ENCODE measurements around the gene ATP8B3.

The ATP8B3 gene, protein sequence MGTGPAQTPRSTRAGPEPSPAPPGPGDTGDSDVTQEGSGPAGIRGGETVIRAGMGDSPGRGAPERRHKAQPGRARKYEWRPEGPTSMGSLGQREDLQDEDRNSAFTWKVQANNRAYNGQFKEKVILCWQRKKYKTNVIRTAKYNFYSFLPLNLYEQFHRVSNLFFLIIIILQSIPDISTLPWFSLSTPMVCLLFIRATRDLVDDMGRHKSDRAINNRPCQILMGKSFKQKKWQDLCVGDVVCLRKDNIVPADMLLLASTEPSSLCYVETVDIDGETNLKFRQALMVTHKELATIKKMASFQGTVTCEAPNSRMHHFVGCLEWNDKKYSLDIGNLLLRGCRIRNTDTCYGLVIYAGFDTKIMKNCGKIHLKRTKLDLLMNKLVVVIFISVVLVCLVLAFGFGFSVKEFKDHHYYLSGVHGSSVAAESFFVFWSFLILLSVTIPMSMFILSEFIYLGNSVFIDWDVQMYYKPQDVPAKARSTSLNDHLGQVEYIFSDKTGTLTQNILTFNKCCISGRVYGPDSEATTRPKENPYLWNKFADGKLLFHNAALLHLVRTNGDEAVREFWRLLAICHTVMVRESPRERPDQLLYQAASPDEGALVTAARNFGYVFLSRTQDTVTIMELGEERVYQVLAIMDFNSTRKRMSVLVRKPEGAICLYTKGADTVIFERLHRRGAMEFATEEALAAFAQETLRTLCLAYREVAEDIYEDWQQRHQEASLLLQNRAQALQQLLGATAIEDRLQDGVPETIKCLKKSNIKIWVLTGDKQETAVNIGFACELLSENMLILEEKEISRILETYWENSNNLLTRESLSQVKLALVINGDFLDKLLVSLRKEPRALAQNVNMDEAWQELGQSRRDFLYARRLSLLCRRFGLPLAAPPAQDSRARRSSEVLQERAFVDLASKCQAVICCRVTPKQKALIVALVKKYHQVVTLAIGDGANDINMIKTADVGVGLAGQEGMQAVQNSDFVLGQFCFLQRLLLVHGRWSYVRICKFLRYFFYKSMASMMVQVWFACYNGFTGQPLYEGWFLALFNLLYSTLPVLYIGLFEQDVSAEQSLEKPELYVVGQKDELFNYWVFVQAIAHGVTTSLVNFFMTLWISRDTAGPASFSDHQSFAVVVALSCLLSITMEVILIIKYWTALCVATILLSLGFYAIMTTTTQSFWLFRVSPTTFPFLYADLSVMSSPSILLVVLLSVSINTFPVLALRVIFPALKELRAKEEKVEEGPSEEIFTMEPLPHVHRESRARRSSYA (N-terminal part only)

GRCh38 chr19:1811942-1812425, at the start of gene ATP8B3:
Gene ATP8B3 (minus strand): TSS chr19:1812276. CDS start chr19:1811736, 540 bp downstream.
- DNase-seq: peak in 6 of 51 donors; percentile 38 to 67 (median 60)

- DNase-seq: no peak
These were observed 49.5 kb upstream of the ATP8B3 start for GRCh38 chr19:1861599-1862031.

DNA sequence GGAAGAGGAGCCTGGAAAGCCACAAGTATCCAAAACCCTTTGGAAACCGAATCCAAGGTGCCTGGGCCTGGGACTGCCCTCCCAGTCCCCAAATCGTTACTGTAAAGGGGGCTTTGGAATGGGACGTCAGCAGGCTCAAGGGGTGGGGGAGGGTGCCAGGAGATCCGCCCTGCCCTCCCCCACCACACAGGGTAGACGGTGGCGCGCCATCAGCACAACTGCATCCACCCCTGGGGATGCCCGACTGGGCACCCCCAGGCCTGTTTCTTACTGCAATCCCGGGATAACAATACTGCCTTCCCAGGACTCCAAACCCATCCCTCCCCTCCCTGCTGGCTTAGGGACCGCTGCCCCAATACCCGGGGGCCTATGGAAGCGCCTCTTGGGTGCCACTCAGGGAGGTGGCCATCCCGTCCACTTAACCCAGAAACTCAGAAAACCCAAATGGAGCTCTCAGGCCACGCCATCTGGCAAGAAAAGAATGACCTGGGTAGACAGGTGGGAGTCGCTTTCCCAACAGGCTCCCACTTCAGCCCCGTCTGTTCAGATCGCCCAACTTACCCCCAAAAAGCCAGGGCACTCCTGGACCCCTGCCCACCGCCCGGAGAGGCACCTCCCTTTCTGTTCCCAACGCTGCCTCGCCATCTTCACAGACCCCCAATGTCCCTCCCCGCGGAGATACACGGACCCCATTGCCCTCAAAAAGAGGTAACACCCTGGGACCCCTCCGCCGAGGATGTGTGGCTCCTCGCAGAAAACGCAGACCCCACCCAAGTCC, 48.9 kb upstream of the ATP8B3 start:
- DNase-seq: no peak

DNA sequence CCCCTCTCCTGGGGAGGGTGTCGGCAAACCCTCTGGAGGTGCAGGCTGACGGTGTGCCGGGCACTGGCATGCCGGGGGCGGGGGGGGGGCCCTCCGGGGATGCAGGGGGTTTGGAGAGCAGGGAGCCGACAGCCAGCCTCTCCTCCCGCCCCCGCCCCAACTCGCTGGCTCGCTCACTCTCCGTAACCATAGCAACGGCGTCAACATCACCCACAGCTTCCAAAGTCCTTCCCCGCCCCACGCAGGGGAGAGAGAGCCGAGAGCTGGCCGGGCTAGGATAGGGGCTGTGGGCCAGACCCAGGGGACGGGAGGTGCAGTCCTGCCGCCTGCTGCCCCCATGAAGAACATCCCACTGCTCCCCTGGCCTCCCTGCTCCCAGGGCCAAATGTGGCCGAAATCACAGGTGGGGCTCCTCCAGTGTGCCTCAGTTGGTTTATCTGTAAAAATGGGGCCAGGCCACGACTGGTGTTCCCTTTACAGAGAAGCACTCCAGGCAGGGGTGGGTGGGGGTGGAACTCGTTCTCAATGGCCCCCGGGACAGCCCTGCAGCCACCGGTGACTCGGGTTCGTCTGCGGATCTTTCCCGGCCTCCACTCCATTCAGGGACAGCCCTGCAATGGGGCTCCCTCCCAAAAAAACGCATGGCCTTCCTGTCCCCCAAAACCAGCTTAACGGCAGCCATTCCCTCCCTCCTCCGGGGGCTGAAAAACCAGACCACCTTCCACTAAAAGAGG, 48.1 kb upstream of the ATP8B3 start:
- peak in 32 of 51 donors; percentile 8 to 78 (median 48) for DNase-seq

DNA sequence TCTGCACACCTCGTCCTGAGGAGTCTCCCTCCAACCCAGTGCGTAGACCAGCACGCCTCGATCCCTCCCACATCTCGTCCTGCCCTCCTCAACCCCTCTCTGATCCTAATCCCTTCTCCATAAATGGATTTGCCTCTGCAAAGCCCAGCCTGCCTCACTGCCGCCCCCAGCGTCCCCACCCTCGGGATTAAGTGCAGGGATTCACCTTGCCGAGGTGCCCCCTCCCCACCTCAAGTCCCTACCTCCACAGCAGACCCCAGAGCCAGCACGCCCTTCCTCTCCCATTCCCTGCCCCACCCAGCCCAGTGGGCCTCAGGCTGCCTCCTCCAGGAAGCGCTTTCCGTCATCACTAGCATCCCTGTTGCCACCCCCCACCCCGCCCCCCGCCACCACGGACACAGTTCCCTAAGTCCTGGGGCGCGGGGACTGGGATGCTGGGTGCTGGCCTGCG, 47.3 kb upstream of the ATP8B3 start:
- no peak for DNase-seq

GRCh38 chr19:1858412-1859081, 46.5 kb upstream of the ATP8B3 start:
- DNase-seq: no peak

- peak in 1 of 51 donors; percentile 14 for DNase-seq
These were observed 45.7 kb upstream of the ATP8B3 start for GRCh38 chr19:1857648-1858326.

DNA sequence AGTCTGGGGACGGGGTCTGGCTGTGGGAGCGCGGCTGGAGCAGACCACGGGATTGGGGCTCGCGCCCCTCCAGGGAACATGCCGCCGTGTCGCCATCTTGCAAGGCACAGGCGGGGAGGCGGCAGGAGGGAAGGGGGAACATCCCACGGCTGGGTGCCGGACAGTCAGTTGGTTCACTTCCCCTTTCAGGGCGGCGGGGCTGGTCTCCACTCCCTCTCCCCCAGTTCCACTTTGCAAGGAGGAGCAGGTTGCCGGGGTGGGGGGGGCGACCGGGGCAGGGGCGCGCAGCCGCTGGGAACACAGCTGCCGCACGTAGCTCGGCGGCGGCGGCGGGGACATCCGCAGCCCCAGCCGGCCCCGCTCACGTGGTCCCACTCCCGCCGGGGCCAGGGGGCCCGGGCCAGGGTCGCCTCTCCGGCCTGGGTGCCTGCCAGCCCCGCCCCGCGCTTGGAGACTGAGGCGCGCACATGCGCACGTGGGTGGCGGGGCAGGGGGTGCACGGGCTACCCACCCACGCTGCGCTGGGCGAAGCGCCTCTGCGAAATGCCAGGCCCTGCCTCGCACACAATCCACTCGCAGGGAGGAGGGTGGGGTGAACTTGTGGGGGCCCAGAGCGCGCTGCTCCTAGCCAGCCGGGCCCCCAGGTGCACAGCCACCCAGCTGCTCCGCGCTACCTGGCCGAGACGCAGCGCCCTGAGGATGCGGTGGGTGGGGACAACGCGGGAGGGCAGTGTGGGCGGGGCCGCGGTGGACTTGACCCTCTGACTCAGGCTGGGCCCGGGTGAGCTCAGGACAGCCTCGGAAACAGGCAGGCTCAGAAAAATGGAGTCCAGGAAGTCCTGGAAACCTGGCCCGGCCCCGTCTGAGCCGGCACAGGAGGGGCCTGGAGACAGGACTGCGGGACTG, 44.9 kb upstream of the ATP8B3 start:
- DNase-seq: peak in 28 of 51 donors; percentile 13 to 69 (median 42)

DNA sequence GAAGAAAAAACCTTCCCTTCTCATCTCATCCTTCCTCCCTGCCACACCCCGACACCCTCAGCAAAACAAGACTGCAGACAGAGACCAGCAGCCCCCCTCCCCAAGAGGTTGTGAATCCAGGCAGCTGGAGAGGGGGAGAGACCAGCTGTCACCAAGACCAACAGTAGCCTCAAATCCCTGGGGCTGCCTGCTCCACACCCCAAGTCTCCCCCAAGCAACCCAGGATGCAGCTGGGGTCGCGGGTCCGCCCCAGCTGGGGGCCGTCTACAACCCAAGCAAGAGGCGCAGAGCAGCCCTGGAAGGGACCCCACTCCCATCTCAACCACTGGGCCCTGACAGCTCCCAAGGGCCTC, 44.2 kb upstream of the ATP8B3 start:
- DNase-seq: no peak

DNA sequence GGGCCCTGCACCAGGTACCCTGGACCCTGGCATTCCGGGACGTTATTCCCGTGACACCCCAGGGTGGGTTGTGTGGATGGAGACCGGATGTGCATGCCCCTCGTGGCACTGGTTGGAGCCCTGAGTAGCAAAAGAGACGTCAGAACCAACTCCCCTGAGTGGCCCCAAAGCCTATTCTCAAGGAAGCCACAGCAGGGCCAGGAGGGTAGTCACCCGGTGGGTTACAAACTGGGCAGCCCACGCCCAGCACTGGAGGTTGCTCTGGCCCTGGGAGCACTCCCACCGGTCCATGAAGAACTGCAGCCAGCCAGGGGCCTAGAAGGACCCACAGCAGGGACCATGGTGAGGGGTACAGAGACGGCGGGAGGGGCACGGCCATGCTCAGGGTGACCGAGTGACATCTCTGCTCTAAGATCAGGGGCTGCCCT, 43.8 kb upstream of the ATP8B3 start:
- DNase-seq: no peak

DNA sequence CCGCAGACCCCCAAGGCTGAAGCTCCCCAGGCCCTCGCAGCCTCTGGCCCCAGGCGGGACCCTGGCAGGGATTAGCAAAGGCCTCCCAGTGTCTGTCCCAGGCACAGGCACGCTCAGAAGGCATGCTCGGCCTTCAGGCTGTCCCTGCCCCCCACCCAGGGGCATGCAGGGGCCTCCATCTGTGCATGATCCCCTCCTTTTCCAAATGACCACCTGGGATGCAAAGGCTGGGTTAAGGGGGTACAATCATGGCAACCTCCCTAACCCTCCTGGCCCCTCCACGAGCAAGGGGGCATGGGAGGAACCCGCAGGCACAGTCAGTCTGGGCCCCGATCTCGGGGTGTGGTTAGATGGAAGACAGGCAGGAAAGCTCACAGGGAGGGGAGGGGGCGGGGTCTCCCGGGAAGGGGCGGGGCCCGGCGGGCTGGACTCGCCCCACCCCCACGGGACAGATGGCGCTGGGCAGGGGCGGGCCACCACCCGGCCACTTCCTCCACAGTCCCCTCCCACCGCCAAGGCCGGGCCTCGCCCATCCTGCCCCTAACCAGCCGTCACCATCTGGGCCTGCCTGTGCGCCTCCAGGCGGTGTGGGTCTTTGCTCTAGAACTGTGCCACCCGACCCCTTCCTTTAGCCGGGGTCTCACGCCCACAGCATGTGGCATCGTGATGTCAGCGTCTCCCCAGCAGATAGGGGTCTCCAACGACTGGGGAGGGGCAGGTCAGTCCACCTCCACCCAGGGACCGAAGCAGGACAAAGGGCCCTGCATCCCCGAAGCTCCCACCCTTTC, 43.2 kb upstream of the ATP8B3 start:
- DNase-seq: peak in 42 of 51 donors; percentile 10 to 81 (median 52)

DNA sequence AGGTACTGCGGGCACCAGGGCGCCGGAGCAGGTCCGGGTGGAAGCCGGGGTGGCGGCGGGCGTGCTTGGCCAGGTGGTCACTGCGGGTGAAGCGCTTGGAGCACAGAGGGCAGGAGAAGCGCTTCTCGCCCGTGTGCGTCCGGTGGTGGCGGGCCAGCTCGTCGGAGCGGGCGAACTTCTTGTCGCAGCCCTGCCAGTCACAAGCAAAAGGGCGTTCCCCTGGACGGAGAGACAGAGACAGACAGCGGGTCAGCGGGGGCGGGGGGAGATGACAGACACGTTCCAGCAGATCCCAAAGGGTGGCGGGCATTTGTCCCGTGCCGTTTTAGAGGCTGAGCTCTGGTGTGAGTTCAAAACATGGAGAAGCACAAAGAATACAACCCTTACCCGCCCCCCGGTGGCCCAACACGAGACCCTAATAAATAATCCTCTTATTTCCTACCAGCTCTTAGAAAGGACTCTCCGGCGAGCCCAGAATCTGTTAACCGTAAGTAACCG, 42.5 kb upstream of the ATP8B3 start:
- peak in 1 of 51 donors; percentile 19 for DNase-seq

DNA sequence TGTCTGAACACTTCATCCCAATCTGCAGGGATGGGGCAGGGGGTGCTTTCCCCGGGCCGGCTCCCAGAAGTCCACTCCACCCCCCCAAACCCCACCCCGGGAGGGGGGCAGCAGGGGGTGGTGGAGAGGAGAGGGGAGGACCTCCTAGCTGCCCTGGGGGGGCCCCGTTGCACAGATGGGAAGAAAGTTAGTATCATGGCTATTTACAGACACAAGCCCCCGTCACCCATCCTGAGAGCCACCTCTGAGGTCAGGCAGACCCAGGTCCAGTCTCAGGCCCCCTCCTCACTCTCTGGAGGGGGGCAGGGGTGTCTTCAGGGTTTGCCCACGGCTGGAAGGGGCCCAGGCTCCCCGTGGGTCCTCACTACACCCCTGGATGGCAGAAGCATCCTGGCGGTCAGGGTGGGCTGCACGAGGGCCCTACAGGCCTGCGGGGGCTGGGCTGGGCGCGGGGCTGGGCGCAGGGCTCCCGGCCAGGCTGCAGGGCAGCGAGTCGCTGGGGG, 42.0 kb upstream of the ATP8B3 start:
- no peak for DNase-seq

DNA sequence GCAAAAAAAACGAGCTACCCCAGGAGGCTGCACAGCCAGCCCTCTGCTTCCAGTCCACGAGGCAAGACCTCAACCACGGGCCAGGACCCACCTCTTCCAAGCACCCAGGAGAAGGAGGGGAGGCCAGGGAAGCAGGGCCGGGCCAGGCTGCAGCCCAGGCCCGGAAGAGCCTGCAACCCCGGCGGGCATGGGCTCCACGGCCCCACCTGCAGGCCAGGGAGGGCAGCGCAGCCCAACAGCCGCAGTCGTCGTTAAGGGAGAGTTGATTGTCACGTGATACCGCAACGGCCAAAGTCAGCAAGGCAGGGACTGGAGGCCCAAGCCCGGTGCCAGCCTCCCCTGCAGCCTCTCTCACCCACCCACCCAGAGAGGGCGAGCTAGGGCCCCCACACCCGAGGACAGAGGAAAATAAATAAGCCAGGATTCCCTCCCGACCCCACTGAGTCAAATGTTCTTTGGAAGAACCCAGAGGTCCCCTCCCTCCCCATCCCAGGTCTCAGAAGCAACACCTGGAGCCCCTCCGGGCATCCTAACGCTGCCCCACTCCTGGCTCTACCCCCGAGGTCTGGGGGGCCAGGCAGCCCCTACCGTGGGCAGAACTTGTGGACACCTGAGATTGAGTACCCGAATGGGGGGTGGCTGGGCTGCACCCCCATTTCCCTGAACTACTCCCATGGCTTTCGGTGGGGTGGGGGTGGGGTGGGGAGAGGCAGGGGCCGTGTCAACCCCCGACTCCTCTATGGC, 41.4 kb upstream of the ATP8B3 start:
- peak in 34 of 51 donors; percentile 10 to 64 (median 36) for DNase-seq

DNA sequence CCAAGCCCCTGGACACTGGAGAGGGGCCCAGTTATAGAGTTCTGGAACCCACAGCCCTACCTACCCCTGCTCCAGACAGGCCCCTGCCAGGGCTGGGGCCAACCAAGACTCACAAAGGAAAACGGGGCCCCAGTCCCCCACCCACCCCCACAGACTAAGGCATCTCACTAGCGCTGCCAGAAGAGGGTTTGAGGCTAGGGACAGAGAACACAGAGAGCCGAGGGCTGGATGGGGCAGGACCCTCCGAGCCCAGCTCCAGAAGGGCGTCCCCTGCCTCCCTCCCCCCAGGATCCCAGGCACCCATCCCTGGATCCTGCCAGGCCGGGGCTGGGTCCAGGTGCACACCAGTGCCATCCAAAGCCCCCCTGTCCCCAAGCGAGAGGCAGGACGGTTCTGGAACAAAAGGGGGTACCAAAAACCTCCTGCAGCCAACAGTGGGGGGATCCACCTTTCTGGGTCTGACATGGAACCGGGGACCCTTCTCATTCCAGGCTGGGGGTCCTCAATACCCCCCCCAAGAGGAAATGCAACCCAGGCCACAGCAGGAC, 40.6 kb upstream of the ATP8B3 start:
- DNase-seq: no peak

All from hypothalamus (tissue), 51 donors.